Measurements from ENCODE around the gene CYP4F11.
A peak's percentile ranks its signal among the peaks of the same experiment; 100 is the strongest.
"Not testable (repeated sequence)": the region's sequence is repeated elsewhere in the genome, so short reads cannot be mapped to it uniquely, and the experiment has no call there.

CYP4F11 gene, protein sequence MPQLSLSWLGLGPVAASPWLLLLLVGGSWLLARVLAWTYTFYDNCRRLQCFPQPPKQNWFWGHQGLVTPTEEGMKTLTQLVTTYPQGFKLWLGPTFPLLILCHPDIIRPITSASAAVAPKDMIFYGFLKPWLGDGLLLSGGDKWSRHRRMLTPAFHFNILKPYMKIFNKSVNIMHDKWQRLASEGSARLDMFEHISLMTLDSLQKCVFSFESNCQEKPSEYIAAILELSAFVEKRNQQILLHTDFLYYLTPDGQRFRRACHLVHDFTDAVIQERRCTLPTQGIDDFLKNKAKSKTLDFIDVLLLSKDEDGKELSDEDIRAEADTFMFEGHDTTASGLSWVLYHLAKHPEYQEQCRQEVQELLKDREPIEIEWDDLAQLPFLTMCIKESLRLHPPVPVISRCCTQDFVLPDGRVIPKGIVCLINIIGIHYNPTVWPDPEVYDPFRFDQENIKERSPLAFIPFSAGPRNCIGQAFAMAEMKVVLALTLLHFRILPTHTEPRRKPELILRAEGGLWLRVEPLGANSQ

GRCh38 chr19:15934332-15935078 lies at the start of gene CYP4F11:
TSS of gene CYP4F11 (minus strand) at chr19:15934529. CDS start at chr19:15934408, 121 bp downstream.
- DNase-seq (ENCODE audit: low read depth in 2 of 3, low spot score in 1 of 3), result no peak

GRCh38 chr19:15979293-15979692 lies 45.0 kb upstream of the CYP4F11 start:
- DNase-seq (ENCODE audit: low read depth in 2 of 3, low spot score in 1 of 3), result no peak

- DNase-seq (ENCODE audit: low read depth in 2 of 3, low spot score in 1 of 3), result no peak
Observed at GRCh38 chr19:15977690-15978089, 43.4 kb upstream of the CYP4F11 start.

- no peak for DNase-seq (ENCODE audit: low read depth in 2 of 3, low spot score in 1 of 3)
Observed at GRCh38 chr19:15976836-15977689, 42.7 kb upstream of the CYP4F11 start.

- DNase-seq (ENCODE audit: low read depth in 2 of 3, low spot score in 1 of 3), result no peak
Observed at GRCh38 chr19:15974856-15975255, 40.5 kb upstream of the CYP4F11 start.

GRCh38 chr19:15972043-15972442 lies 37.7 kb upstream of the CYP4F11 start:
- DNase-seq (ENCODE audit: low read depth in 2 of 3, low spot score in 1 of 3), result not testable (repeated sequence)

DNA sequence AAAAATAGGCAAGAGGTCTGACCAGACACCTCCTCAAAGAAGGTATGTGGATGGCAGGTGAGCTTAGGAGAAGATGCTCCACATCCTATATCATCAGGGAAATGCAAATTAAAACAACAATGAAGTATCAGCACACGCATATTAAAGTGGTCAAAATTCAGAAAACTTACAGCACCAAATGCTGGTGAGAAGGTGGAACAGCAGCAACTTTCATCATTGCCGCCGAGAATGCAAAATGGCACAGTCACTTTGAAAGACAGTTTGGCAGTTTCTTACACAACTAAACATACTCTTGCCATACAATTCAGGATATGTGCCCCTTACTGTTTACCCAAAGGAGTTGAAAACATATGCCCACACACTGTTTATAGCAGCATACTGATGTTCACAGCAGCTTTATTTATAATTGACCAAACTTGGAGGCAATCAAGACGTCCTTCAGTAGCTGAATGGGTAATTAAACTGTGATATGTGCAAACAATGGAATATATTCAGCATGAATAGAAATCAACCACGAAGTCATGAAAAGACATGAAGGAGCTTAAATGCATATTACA lies 37.0 kb upstream of the CYP4F11 start:
- DNase-seq (ENCODE audit: low read depth in 2 of 3, low spot score in 1 of 3), result no peak

DNA sequence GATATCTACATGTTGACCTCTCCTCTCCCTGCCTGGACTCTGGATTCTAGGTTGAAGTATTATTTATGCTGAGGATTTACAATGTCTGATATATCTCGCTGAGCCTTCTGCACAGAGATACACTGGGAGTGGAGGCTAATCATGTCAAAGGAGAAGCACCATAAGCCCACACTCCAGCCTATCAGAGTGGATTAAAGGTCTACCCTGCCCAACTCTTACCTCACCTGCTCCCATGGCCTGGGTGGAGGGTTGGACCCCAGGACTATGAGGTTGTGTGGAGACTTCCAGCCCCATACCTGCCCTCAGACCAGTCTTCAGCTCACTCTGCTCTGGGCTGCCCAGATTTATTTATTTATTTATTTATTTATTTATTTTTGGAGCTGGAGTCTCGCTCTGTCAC lies 29.9 kb upstream of the CYP4F11 start:
- DNase-seq (ENCODE audit: low read depth in 2 of 3, low spot score in 1 of 3), result no peak

DNA sequence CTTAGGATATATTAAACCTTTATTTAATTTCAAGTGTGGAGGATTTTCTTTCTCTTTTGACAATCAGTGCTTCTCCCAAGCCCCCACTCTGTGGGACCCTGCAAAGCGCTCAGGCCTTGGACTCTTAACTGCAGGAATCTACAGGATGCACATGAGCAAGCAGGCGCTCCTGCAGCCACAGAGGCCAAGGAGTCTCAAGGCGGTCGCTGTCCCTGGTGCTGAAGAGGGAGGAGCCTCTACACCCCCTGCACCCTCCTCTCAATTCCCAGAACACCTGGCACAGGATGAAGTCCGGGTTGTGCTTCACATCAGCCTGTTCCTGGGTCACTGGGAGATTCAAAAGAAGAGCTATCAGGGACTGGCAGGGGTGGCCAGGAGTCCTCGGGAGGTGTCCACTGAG lies 28.0 kb upstream of the CYP4F11 start:
- DNase-seq (ENCODE audit: low read depth in 2 of 3, low spot score in 1 of 3), result no peak

GRCh38 chr19:15954820-15955219 lies 20.5 kb upstream of the CYP4F11 start:
- no peak for DNase-seq (ENCODE audit: low read depth in 2 of 3, low spot score in 1 of 3)

- DNase-seq (ENCODE audit: low read depth in 2 of 3, low spot score in 1 of 3), result no peak
Observed at GRCh38 chr19:15948223-15949058, 14.1 kb upstream of the CYP4F11 start, which contains the start of gene OR10H4. TSS of gene OR10H4 (plus strand) at chr19:15949008. CDS start at chr19:15949008, 0 bp downstream.

- no peak for DNase-seq (ENCODE audit: low read depth in 2 of 3, low spot score in 1 of 3)
Observed at GRCh38 chr19:15945301-15945700, 11.0 kb upstream of the CYP4F11 start.

DNA sequence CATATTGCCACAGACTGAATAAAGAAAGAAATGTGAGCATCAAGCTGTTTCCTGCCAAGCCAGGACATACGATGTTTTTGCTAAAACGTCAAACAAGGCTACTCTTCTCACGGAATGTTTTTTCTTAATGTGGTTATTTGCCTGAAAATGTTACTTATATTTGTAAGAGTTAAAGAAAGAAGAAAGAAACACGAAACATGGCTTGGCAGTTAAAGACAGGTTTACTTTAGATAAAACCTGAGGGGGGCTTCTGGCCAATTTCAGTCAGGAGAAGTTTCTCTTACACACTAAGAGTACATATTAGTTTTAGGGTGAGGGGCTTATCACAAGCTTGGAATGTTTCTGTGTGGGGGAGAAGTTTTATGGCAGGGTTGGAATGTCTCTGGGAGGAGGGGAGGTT lies 10.1 kb upstream of the CYP4F11 start:
- DNase-seq (ENCODE audit: low read depth in 2 of 3, low spot score in 1 of 3), result no peak

GRCh38 chr19:15937771-15938170 lies 3.4 kb upstream of the CYP4F11 start:
- no peak for DNase-seq (ENCODE audit: low read depth in 2 of 3, low spot score in 1 of 3)

DNA sequence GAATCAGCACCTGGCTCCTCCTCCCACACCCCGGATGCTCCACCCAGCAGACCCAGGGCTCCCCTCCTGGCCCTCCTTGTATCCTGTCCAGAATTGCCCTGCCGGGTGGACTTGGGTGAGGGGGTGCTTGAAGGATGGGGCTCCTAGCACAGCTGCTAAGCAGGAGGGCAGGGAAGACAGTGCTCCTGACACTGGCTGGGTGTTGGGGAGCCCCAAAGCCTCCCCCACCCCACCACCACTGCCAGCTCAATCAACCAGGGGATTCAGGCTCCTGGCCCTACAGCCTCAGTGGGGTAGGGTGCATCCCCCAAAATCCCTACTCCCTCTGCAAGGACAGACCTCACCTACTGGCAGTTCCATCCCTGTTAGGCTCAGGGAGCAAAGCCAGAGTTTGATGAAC lies 2.6 kb upstream of the CYP4F11 start:
- no peak for DNase-seq (ENCODE audit: low read depth in 2 of 3, low spot score in 1 of 3)

DNA sequence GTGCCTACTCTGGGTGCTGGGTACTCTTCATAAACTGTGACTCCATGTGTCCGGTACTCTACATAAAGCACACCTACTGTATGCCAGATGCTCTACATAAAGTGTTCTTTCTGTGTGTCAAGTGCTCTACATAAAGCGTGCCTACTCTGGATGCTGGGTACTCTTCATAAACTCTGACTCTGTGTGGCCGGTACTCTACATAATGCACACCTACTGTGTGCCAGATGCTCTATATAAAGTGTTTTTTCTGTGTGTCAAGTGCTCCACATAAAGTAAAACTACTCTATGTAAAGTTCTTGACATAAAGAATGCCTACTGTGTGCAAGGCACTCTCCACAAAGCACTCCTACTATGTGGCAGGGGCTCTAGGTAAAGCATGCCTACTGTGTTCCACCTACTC lies 1.8 kb upstream of the CYP4F11 start:
- DNase-seq (ENCODE audit: low read depth in 2 of 3, low spot score in 1 of 3), result no peak

DNA sequence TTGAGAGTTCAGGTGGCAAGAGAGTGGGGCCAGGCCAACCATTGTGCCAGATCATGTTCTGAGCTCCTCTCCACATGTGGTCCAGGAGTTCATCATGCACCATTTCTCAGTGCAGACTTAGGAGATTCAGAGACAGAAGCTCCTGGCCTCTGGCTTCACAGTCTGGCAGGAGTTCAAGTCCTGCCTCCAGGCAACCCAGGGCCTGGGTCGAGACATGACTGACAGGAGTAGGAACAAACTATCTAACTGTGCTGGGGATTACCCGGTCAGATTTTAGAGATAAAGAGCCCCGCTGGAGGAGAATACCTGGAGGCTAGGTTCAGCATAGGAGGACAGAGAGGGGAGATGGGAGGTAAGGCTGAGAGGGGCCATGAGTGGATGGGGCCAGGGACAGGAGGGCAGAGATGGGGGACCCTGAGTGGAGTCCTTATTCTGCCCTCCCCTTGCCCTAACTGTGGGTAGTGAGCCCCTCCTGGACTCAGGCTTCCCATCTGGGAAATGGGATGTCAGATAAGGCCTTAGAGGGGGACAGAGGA lies 906 bp upstream of the CYP4F11 start:
- no peak for DNase-seq (ENCODE audit: low read depth in 2 of 3, low spot score in 1 of 3)

DNA sequence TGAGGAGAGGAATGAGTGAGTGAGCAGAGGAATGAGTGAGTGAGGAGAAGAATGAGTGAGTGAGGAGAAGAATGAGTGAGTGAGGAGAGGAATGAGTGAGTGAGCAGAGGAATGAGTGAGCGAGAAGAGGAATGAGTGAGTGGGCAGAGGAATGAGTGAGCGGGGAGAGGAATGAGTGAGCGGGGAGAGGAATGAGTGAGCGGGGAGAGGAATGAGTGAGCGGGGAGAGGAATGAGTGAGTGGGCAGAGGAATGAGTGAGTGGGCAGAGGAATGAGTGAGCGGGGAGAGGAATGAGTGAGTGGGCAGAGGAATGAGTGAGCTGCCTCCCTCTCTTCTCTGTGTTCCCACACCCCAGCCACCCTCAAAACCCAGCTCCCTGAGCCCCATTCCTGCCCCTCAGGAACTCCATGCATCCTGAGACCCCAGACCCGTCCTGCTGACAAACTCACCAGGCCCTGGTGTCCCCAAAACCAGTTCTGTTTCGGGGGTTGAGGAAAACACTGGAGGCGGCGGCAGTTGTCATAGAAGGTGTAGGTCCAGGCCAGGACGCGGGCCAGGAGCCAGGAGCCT lies 483 bp downstream of the CYP4F11 start:
- peak in 2 of 3 donors; percentile 8 to 37 for DNase-seq (ENCODE audit: low read depth in 2 of 3, low spot score in 1 of 3)

- no peak for DNase-seq (ENCODE audit: low read depth in 2 of 3, low spot score in 1 of 3)
Observed at GRCh38 chr19:15928321-15928720, 6.0 kb downstream of the CYP4F11 start.

Data from stimulated activated CD4-positive, alpha-beta T cell treated with anti-CD3 and anti-CD28 coated beads, Interleukin-12 subunit alpha, Interleukin-12 subunit beta, amount 100 ng/mL, for 48 hours (primary cell).